Activated CD8-positive, alpha-beta T cell treated with anti-CD3 and anti-CD28 coated beads for 36 hours (primary cell): ENCODE measurements around the gene IFNA13. TPM values are rescaled to one million over a fixed set of nuclear protein-coding genes. Genes with fewer than 3 reads are reported as not detected.
A peak's percentile ranks its signal among the peaks of the same experiment; 100 is the strongest.
"Not testable (repeated sequence)": the region's sequence is repeated elsewhere in the genome, so short reads cannot be mapped to it uniquely, and the experiment has no call there.

Experiments
- ATAC-seq: fragments of 200-7000 bp; cut with Tn5 transposase; one replicate; pipeline ENCODE4 v1.10.0; 2021; ENCODE audit warnings: mild to moderate bottlenecking, moderate library complexity
- CTCF ChIA-PET: fragments of 350-600 bp; sonication (Branson Sonifier 250); formaldehyde crosslinking; loops from one replicate; lab custom pipeline; 2021; ENCODE audit warnings: antibody characterized with exemption; lab: Charles Lee
- POLR2A ChIA-PET: fragments of 350-600 bp; sonication (Branson Sonifier 250); formaldehyde crosslinking; loops from one replicate; lab custom pipeline; 2021; ENCODE audit warnings: antibody characterized with exemption; lab: Charles Lee
- DNase-seq: peaks from one replicate; pipeline ENCODE4 v3.0.0-alpha.2; 2020
- H3K27ac Mint-ChIP-seq: one replicate; pipeline ENCODE4 v1.8.0; 2021; ENCODE audit warnings: mild to moderate bottlenecking, mixed read lengths
- H3K27me3 Mint-ChIP-seq: one replicate; pipeline ENCODE4 v1.8.0; 2021; ENCODE audit warnings: mixed read lengths
- H3K36me3 Mint-ChIP-seq: one replicate; pipeline ENCODE4 v1.8.0; 2021; ENCODE audit warnings: low read depth, mixed read lengths
- H3K4me1 Mint-ChIP-seq: one replicate; pipeline ENCODE4 v1.8.0; 2021; ENCODE audit warnings: low read depth, mixed read lengths
- H3K4me3 Mint-ChIP-seq: one replicate; pipeline ENCODE4 v1.8.0; 2021; ENCODE audit warnings: mild to moderate bottlenecking, moderate library complexity, mixed read lengths
- H3K9me3 Mint-ChIP-seq: one replicate; pipeline ENCODE4 v1.8.0; 2021; ENCODE audit warnings: mixed read lengths
- CTCF ChIP-seq: fragments of 200-600 bp; IDR thresholded peaks from one replicate; pipeline ENCODE4 v1.8.0; 2022; ENCODE audit warnings: antibody characterized with exemption, mild to moderate bottlenecking
- intact Hi-C: fragments of 100-400 bp; cut with micrococcal nuclease; formaldehyde crosslinking; loops from one replicate; pipeline ENCODE4 v1.10.0; 2022
- total RNA-seq, 2 experiments: library from RNA; stranded (reverse); gene quantifications; one replicate each; pipeline ENCODE4 v1.2.3, GENCODE V29; 2021

The IFNA13 gene
- total RNA-seq, 2 experiments from 2014 or later: not detected

- DNase-seq (peak; percentile 18), ATAC-seq (peak; percentile 69)
- TF ChIP-seq CTCF: no peak
- Mint-ChIP-seq H3K27ac (no peak overlapping the region), H3K9me3 (no peaks in the 10 kb centered on the region), H3K4me3 (no peak overlapping the region), H3K36me3 (no peaks in the 10 kb centered on the region), H3K27me3 (peaks cover 34% of the 10 kb centered on the region), H3K4me1 (peaks cover 8% of the 10 kb centered on the region)
- ChIA-PET POLR2A (no interaction called here), CTCF (interaction anchor here (0.6 to 6.6 kb wide), 14 partner anchors 8 to 157 kb away, joined by 3 to 150 read pairs (median 4); partner anchors contain the start of gene KLHL9)
- intact Hi-C loops: no loop called here
Measured at GRCh38 chr9:21392270-21392669, 24.4 kb upstream of the IFNA13 start.

GRCh38 chr9:21385131-21385670 is 17.3 kb upstream of the IFNA13 start, which contains the start of gene IFNA2:
Gene IFNA2 (minus strand): TSS chr9:21385398. CDS start chr9:21385329, 69 bp downstream.
- Mint-ChIP-seq H3K4me1 (peaks cover 17% of the 10 kb centered on the region), H3K27me3 (peaks cover 30% of the 10 kb centered on the region), H3K36me3 (no peaks in the 10 kb centered on the region), H3K4me3 (no peak within 1 kb of the TSS), H3K27ac (no peak within 1 kb of the TSS), H3K9me3 (peaks cover 4% of the 10 kb centered on the region)
- TF ChIP-seq CTCF: no peak
- intact Hi-C loops: no loop called here
- ChIA-PET CTCF (interaction anchor here (3.5 kb wide), 1 partner anchor 10 kb away, joined by 28 read pairs; no protein-coding TSS in a partner anchor), POLR2A (no interaction called here)
- DNase-seq (no peak), ATAC-seq (no peak)

GRCh38 chr9:21383627-21384026 is 15.8 kb upstream of the IFNA13 start:
- no peak for TF ChIP-seq CTCF
- intact Hi-C loops: no loop called here
- no peak overlapping the region for H3K27ac Mint-ChIP-seq
- DNase-seq (no peak), ATAC-seq (no peak)
- POLR2A ChIA-PET: no interaction called here
- H3K9me3 Mint-ChIP-seq: peaks cover 4% of the 10 kb centered on the region
- H3K27me3 Mint-ChIP-seq: peaks cover 36% of the 10 kb centered on the region
- CTCF ChIA-PET: no interaction called here
- H3K4me3 Mint-ChIP-seq: no peak overlapping the region
- peaks cover 20% of the 10 kb centered on the region for H3K4me1 Mint-ChIP-seq
- H3K36me3 Mint-ChIP-seq: no peaks in the 10 kb centered on the region

DNA sequence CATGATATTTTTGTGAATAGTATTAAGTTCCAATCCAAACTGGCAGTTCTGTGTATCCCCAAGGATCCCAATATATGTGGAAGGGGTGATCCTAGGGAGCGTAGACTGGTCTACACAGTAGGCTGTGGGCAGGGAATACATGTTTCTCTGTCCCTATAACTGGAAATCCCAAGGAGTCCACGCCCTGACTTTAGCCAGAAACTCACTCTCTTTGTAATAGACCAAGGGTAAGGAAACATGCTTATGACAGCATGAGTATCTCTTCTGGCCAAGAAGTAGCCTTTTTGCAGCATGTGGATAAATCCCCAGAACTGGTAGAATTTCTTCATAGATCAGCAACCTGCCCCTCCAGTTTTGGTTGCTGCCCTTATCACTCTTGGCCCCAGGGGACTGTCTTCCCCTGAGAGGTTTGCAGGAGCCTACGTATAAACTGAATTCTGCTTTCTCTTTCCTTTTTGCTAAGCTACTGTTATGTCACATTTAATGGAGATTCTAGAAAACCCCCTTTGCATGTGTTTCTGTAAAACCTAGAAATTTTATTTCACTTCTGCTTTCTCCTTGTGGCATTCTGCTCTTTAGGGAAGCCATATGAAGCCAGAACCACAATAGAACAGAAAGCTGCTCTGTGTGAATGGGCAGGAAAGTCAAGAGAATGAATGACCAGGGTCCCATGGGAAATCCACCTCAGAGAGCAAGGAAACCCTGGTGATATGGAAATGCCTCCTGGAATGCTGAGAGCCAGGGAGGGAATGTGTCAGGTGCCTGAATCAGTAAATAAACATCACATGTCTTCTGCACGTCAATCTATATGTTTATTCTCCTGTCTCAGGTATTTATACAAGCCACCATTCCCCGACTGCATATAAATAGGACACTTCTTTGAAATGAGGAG is 13.8 kb upstream of the IFNA13 start:
- Mint-ChIP-seq H3K36me3 (no peaks in the 10 kb centered on the region), H3K4me3 (peak overlapping the region; percentile 24), H3K4me1 (peaks cover 20% of the 10 kb centered on the region), H3K27ac (no peak overlapping the region), H3K27me3 (peaks cover 31% of the 10 kb centered on the region), H3K9me3 (peaks cover 4% of the 10 kb centered on the region)
- DNase-seq: peak; percentile 34
- peak; percentile 91 for ATAC-seq
- CTCF ChIA-PET: interaction anchor here (1.7 to 2.2 kb wide), 2 partner anchors 14 to 55 kb away, joined by 5 to 11 read pairs; no protein-coding TSS in a partner anchor
- TF ChIP-seq CTCF: no peak
- POLR2A ChIA-PET: no interaction called here
- intact Hi-C loops: no loop called here

GRCh38 chr9:21371467-21371866 is 3.6 kb upstream of the IFNA13 start:
- H3K4me3 Mint-ChIP-seq, H3K36me3 Mint-ChIP-seq, intact Hi-C loops: not testable (repeated sequence)

GRCh38 chr9:21367169-21367568 is 688 bp downstream of the IFNA13 start:
- H3K36me3 Mint-ChIP-seq, intact Hi-C loops: not testable (repeated sequence)
- peaks cover 17% of the 10 kb centered on the region for H3K27me3 Mint-ChIP-seq

More at GRCh38 chr9:21371467-21371866, 3.6 kb upstream of the IFNA13 start:
- not testable (repeated sequence) for H3K4me1 Mint-ChIP-seq, DNase-seq, H3K9me3 Mint-ChIP-seq, H3K27ac Mint-ChIP-seq, ATAC-seq
- CTCF ChIA-PET: interaction anchor here (1.0 to 1.8 kb wide), 2 partner anchors 21 to 118 kb away, joined by 3 read pairs; no protein-coding TSS in a partner anchor
- POLR2A ChIA-PET: interaction anchor here (0.8 kb wide), 1 partner anchor 84 kb away, joined by 3 read pairs; no protein-coding TSS in a partner anchor
- peaks cover 13% of the 10 kb centered on the region for H3K27me3 Mint-ChIP-seq

More at GRCh38 chr9:21367169-21367568, 688 bp downstream of the IFNA13 start:
- POLR2A ChIA-PET, H3K4me1 Mint-ChIP-seq, H3K4me3 Mint-ChIP-seq, ATAC-seq, CTCF ChIA-PET, H3K27ac Mint-ChIP-seq, H3K9me3 Mint-ChIP-seq, DNase-seq: not testable (repeated sequence)
